Measurements from ENCODE around the gene KCND2.
"Not testable (repeated sequence)": the region's sequence is repeated elsewhere in the genome, so short reads cannot be mapped to it uniquely, and the experiment has no call there.

KCND2 gene

DNA sequence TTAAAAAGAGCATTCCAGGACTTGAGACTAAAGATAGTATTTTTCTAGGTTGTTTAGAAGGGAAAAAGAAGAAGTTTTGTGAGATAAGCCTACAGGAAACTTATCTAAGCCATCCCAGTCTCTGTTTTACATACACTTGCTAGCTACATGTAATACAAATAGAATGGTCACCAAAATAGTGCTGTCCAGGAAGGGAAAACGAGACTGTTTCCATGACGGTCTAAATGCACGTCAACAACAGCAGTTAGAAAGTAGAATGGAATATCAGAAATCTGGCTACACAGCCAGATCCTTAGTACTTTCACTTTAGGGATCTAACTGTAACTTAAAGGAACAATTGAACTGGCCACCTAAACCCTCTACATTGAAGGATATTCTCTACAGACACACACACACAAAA, 467.4 kb downstream of the KCND2 start:
- no peak for DNase-seq

DNA sequence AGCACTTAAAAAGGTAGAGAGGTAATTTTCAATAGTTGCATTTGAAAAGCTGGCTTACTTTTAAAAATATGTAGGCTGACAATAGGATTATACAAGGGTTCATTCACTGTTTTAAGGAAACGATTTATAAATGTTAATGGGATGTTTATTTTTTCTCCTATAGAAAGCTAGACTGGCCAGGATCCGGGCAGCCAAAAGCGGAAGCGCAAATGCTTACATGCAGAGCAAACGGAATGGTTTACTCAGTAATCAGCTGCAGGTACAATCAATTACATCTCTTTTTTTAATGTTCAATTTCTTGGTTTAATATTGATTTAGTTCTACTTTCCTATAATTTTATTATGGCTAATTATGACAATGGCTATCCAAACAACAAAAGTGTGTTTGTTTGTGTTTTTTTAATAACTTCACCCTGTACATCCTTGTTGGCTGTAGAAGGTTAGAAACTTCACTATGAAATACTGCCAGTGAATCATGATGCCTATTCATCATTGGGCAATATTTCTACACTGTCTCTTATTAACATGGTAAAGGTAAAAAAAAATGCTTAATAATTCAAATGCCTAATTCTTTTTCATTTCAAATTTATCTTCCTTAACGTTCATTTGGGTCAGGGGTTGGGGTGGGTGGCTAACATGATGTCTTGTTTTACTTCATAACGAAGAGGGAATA, 468.5 kb downstream of the KCND2 start:
- no peak for DNase-seq

DNA sequence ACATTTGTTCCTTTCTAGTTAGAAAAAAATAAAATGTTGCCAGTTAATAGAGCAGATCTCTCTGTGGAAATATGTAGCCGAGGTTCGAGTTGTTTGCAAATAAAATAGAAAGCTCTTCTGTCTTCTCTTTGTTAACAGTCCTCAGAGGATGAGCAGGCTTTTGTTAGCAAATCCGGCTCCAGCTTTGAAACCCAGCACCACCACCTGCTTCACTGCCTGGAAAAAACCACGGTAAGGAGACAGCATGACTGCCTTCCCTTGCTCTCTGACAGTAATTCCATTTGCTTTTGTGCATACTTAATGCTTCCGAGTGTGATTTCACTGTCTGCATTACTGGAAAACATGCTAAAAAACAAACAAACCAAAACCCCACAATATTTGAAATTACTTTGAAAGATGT, 469.4 kb downstream of the KCND2 start:
- DNase-seq = peak in 2 of 58 donors; percentile 2 to 8

DNA sequence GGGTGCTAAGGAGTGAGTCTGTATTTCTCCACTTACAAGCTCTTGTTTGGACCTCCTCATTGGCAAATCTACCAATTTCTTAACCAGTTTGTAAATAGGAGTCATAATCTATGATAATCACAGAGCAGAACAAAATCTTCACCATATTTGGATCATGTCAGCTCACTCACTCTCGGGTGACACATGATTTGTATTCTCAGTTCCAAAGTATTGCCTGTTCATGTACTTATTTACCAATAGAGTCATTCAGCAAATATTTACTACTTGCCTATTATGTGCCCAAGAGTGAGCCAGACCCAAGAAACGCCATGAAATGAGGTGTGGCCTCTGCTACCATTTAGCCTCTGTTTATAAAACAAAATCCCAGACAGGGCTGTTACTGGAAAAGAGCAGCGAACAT, 470.2 kb downstream of the KCND2 start:
- DNase-seq = no peak

DNA sequence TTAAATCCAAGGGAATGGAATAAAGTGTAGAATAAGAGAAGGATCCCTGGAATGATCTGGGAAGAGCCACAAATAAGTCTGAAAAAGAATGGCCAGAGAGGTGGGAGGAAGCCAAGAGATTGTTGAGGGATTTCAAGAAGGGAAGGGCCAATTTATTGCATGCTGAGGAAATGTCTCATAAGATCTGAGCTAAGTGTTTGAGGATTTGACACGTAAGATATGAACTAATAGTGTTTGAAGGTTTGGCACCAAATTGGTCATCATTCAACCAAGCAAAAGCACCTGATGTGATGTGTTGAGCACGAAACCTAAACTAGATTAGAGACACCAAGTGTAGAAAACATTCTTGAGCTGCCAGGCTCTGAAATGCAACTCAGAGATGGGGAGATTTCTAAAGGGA, 487.1 kb downstream of the KCND2 start:
- DNase-seq = no peak

DNA sequence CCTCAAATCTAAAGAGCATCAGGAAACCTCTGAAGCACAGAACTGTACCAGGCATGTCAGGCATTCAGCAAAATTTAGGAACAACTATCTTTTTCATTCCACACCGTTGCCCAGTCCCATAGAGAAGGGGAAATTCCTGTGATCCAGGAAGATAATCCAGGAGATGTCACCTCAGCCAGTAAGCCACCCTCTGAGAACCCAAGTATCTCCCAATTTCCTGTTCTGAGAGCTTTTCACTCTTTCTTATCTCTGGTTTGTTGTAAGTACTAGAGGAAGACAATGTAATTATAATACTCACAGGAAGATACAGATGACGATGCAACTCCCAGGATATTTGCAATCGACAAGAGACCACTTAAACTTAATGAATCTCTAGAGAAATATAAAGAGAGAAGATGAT, 487.9 kb downstream of the KCND2 start:
- no peak for DNase-seq

DNA sequence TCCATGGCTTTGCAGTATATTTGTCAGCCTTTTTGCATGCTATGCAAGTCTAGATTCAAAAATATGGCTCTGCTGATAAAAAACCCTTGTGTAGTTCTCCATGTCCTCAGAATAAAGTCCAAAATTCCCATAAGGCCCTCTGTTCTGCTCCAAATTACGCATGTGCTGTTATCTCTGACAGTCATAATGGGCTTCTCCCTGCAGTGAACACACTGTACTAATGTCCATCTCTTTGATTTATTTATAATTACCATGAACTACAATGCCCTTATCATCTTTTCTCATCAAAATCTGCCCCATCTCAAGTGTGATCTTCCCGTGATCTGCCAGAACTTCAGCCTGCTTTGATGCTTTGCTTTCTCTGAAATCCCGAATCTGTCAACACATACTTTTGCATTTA, 497.2 kb downstream of the KCND2 start:
- no peak for DNase-seq

DNA sequence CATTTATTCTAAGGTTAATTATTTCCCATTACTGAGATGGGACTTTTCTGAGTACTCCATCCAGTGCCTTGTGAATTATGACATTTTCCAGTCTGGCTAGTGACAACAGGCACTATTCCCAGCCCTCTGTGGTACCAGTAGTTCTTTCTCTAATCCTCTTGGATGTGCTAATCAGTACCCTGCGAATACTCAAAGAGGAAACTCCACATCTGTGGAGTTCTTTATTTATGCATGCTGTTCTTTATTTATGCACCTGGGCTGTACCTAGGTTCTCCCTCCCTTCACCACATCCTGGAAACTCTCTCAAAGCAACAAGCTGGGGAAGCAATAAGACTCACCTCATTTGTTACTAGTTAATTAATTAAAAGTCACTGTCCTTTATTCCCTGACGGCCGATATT, 501.5 kb downstream of the KCND2 start:
- no peak for DNase-seq

DNA sequence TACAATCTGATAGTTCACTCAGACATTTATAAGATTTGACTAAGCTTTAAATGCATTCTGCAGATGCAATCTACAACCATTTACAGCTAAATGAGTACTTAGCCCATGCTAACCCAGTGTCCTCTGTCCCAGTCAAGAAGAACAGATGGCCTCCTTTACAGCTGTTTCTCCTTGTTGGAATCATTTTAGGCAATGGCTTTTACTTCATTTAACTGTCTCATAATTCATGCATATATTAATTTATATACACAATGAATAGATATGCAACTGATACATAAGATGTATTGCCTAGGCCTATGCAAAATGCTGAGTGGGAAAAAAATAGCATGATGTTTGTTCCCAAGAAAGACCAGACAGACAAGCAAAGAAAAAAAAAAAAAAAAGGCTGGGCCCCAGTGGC, 502.8 kb downstream of the KCND2 start:
- no peak for DNase-seq

DNA sequence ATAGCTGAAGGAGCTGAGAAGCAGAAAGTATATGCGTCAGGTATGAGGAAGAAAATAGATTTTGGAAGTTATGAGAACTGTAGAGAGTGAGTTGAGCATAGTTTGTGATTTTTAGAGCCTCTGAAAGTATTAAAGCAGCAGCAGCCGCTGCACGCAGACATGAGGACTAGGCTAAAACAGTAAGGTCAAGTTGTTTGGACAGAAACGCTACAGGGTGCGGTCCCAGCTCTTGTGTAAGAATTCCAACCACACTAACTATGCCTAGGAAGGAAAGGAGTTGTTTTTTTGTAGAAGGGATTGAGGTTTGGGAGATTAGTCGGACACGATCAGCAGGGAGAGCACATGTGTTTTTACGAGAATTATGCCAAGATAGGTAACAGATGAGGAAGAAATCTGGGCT, 506.1 kb downstream of the KCND2 start:
- not testable (repeated sequence) for DNase-seq

DNA sequence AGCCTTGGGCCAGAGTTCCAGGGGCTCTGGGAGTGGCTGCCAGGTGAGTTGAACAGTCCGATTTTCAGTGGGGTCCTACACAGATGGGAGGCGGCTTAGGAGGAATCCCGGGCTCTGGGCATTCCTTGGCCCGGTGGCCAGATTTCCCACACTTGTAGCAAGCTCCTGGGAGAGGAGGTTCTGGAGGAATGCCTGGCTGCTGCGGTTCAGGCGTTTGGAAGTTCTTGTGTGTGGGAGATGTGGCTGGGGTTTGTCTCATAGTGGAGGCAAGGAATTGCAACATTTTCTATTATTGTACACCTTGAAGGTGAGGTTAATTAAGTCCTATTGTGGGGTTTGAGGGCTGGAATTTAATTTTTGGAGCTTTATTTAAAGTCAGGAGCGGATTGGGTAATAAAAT, 507.5 kb downstream of the KCND2 start:
- DNase-seq = not testable (repeated sequence)

DNA sequence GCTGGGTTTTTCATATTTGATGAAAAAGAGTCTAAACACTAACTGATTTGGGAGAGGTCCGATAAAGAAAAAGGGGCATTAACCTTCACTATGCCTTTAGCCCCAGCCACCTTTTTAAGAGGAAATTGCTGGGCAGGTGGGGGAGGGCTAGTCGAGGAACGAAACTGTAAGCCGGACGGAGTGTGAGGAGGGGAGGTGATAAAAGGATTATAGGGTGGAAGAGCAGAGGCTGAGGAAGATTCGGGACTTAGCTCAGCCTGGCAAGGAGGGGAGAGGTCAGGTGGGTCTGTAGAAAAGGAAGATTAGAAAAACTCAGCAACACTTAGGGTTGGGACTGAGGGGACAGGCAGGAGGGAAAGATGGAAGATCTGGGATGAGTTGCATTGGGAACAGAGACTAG, 508.0 kb downstream of the KCND2 start:
- no peak for DNase-seq

DNA sequence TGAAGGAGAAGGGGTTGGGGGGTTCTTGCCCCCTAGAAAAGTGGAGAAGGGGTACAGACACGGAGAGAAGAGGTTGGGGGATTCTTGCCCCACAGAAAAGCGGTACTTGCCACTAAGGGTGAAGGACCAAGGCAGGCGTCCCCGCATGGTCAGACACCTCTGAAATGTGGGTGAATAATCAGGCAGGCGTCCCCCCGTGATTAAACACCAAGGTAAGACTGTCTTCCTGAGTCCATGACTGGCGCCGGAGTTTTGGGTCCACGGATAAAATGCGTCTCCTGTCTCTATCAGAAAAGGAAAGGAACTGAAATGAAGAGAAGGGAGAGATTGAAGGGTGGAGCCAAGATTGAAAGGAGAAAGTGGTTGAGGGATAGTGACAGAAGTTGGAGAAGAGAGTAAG, 508.9 kb downstream of the KCND2 start:
- DNase-seq = not testable (repeated sequence)

DNA sequence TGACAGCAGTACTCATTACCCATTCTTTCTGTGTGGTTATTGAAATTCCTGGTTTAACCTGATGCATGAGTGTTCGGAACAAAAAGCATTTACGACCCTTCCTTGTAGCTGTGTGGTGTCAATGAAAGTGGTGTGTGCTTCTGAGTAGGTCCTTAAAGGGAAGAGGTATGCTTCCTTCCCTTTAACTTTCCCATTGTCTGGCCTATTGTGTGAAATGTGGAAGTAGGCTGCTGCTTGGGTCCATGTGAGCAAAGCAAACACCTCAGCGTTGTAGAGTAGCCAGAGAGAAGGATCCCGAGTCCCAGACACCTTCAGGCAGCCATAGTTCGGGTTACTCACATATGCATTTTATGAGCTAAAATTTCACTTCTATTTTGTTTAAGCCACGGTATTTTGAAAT, 510.3 kb downstream of the KCND2 start:
- DNase-seq = no peak

DNA sequence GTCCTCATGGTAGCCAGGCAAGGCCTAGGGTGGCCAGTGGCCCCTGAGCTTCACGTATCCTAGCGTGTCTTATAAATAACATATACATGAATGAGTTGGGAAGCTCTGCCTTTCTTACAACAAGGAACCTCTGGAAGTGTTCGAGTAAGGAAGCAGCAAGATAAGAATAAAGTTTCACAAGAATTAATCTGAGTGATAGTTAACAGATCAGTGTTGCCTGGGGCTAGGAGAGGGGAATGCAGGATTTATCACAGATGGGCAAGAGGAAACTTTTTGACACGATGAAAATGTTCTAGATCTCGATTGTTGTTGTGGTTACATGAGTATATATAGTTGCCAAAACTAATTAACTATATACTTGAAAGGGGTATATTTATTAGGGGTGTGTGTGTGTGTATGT, 510.7 kb downstream of the KCND2 start:
- no peak for DNase-seq

DNA sequence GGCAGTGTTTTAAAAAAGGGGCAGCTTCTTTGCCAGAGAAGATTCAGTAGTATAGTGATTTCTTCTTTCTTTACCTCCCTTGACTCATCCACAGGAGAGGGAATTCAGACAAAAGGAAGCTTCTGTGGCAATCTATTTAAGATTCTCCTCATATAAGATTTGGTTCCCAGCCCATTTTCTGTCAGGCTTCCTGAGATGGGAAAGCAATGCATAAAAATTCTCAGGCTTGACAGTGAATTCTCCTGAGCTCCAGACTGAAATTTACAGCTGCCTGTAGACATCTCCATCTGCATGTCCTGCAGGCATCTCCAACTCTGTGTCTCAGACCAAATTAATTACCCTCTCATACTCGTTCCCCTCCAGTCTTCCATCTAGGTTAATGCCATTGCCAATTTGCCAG, 512.1 kb downstream of the KCND2 start:
- DNase-seq = no peak

DNA sequence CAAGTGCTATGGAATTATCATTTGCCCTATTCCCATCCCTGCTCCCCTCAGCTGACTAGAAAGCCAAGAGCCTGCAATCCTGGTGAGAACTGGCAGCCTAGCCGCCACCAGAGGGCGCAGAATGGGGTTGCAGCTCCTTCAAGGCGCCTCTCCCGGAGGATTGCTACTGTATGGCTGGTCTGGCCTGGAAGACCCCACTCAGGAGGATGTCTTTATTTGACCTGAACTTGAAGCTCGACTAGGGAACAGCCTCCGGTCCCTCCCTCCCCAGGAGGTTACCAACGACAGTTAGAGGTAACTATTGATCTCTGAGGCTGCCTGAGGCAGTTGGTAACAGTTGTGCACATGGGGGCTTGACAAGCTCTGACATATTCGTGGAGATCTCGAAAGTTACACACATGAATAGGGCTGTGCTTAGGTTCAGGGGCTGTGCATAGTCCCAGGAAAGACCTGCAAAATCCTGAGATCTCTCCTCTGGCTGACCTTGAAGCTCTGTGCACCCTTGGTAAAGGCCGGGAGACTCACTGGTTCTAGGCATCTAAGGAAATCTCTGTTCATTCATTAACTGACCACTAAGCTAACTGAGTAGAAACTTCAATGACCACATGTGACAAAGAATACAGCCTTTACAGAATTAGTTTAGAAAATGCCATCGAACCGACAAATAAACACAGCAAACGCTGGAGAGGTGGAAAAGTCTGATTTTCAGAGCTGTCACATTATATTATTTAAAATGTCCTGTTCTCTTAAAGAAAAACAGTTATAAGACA, 519.3 kb downstream of the KCND2 start:
- peak in 44 of 58 donors; percentile 1 to 62 (median 19) for DNase-seq

DNA sequence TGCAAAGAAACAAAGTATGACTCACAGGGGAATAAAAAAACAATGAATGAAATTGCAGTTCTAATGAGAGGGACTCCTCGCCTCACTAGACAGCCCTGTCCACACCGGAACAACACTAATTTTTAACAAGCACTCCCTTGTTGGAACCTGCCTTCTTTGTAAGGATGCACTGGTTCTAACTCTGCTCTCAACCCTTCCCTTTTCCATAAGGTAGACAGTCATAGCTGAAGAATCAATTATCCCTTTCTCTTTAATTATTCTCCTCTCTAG, 519.8 kb downstream of the KCND2 start:
- no peak for DNase-seq

DNA sequence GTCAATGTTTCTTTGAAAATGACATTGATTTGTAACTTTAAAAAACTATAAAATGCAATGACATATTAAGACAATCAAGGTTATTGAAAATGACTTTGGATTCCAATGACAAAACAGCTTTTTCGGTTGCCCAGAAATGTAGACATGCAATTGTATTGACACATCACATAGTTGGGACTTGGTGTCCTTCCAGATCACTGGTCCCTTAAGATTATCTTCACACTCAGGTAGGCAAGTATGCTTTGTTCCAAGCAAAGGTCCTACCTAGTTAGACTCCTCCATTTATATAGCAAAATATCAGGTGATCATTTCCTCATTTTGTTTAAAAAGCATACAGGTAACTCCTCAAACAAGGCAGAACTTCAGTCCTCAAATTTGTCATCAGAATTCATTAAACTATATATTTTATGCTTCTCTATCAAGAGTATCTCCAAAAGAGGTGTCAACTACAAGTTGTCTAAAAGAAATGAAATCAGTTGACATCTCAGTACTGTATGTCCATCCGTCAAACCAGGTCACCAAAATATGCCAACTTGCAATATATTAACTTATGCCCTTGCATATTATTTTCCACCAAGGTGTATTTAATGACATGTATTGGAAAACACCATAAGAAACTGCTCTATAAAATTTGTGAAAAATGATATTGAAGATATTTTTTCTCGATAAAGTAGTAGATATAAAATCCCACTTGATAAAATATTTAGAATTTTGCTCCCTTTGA, 520.4 kb downstream of the KCND2 start:
- DNase-seq = no peak

DNA sequence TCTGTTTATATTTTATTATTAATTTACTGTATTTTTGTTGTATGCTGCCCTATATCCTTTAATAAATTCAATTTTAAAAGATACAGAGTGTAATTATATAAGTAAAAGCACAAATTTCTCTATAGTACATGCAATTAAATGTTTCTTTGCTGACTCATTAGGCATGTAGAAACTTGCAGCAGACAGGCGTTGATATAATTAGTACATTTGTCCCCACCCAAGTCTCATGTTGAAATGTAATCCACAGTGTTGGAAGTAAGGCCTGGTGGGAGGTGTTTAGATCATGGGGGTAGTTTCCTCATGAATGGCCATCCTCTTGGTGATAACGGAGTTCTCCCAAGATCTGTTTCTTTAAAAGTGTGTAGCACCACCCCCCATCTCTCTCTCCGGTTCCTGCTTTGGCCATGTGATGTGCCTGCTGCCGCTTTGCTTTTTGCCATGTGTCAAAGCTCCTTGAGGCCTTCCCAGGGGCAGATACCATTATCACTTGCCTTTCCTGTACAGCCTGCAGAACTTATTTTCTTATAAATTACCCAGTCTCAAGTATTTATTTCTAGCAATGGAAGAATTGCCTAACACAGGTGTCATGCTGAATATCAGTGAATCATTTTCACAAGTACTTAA, 521.2 kb downstream of the KCND2 start:
- DNase-seq = no peak

DNA sequence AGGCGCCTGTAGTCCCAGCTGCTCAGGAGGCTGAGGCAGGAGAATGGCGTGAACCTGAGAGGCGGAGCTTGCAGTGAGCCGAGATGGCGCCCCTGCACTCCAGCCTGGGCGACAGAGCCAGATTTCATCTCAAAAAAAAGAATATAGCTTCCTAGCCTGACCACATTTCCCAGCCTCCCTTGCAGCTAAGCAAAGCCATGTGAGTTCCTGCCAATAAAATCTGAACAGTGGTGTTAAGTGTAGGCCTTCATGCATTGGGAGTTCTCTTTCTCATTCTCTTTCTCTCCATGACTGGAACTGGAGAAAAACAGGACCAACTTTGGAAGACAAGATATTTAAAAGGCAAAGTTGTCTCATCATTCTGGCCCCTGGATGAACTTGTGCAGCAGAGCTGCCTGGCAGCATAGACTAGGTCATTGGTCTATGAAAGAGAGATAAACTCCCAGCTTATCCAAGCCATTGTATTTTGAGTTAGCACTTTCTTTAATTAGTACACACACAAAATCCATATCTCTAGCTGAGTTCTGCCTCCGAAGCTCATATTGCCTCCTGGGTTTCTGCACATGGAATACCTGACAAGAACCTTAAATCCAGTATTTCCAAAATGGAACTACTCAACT, 524.2 kb downstream of the KCND2 start:
- no peak for DNase-seq

DNA sequence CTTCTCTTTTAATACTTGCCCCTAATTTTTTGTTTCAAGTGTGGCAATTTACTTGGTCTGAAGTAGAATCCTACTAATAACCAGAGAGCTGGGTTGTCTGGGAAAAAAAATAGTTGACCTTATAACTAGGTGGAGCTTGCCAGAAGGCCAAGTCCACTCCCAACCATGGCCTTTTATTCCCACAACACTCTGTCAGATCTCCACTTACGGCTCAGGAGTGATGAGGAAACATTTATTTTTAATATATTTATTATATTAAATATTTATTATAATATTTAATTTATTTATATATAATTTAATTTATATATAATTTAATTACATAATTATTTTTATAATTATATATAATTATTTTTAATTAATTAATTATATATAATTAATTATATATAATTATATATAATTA, 526.2 kb downstream of the KCND2 start:
- DNase-seq = no peak
